Activated gamma-delta T cell treated with Interleukin-2 at 50 U/mL for 16 hours (primary cell): ENCODE results near the gene SIGLEC8.
"Not testable (repeated sequence)": the region's sequence is repeated elsewhere in the genome, so short reads cannot be mapped to it uniquely, and the experiment has no call there.

Source experiments
- DNase-seq: peaks from one replicate; pipeline ENCODE4 v3.0.0-alpha.2; 2020

Gene SIGLEC8

DNA sequence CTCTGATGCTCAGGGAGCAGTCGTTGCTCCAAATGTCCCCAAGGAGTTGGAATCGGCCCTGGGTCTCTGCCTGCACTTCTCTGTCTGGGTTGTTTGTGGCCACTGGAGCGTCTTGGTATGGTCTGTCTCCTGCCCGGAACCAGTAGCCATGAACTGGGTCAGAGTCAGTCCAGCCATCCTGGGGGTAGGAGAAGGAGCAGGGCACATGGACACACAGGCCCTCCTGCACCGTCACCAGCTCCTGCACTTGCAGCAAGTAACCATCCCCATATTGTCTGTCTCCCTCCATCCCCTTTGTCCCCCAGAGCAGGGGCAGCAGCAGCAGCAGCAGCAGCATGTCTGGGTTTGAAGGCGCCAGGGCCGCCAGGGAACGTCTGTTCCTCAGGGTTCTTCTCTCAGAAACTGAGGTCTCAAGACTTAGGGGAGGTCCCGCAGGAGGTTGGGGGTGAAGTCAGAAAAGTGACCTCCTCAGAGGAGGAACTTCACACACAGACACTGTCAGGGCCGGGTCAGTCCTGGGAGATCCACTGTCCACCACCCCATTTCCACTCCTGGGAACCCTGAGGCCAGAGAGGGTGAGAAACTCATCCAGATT is at the start of gene SIGLEC8:
SIGLEC8 (minus strand) TSS at position 404 of the 595 bp plus-strand sequence; CDS start at position 337, 67 bp downstream.
- DNase-seq: no peak

GRCh38 chr19:51507640-51508058 is 49.4 kb upstream of the SIGLEC8 start:
- DNase-seq: no peak

- no peak for DNase-seq
Measured at GRCh38 chr19:51507192-51507591, 48.9 kb upstream of the SIGLEC8 start.

- DNase-seq: no peak
Measured at GRCh38 chr19:51505904-51506303, 47.6 kb upstream of the SIGLEC8 start.

DNA sequence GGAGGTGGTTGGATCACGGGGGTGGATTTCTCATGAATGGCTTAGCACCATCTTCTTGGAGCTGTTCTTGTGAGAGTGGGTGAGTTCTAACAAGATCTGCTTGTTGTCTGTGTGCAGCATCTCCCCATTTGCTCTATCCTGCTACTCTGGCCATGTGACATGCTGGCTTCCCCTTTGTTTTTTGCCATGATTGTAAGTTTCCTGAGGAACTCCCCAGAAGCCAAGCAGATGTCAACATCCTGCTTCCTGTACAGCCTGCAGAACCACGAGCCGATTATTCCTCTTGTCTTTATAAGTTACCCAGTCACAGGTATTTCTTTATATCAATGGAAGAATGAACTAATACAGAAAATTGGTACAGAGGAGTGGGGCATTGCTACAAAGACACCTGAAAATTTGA is 45.6 kb upstream of the SIGLEC8 start:
- no peak for DNase-seq

DNA sequence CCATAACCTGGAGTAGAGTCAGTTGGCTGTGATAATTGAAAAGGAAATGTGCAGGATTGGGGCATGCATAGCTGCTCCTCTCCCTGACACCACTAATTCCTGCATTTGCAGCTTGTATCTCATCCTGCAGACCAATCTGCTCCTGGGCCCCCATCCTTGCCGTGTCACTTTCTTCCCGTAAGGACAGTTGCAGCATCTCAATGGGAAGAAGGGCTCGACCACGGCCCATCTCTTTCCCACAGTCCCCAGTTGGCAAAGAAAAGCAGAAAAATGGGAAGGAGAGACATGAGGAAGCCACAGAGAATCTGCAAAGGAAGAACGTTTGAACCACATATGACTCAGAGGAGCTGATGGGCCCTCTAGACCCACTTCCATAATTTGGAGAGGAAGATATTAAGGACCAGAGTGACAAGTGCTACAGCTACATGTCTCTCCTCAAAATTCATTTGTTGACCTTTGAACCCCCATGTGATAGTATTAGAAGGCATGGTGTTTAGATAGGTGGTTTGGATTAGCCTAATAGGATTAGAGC is 45.1 kb upstream of the SIGLEC8 start:
- no peak for DNase-seq

DNA sequence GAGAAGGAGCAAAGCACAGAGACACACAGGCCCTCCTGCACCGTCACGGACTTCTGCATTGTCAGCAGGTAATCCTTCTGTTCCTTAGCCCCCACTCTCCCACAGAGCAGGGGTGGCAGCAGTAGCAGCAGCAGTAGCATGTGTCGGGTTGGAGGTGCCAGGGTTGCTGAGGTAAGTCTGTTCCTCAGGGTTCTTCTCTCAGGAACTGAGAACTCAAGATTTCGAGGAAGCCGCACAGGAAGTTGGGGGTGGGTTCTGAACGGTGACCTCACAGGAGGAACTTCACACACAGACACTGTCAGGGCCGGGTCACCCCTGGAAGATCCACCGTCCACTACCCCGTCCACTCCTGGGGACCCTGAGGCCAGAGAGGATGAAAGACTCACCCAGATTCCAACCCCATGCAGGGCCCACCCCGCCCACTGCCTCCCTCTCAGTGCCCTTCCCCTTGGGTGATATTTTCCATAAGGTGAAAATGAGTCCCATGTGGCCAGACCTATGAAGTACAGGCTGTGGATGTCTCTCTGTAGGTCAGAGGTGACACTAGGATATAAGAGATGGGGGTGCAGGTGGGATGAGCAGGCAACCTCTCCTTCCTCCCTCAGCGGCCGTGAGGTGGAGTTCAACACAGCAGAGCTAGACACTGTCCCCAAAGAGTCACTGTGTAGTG is 43.5 kb upstream of the SIGLEC8 start, which contains the start of gene SIGLEC12:
SIGLEC12 (minus strand) TSS at position 207 of the 670 bp plus-strand sequence; CDS start at position 140, 67 bp downstream.
- DNase-seq: no peak

- DNase-seq: not testable (repeated sequence)
Measured at GRCh38 chr19:51500931-51501330, 42.7 kb upstream of the SIGLEC8 start.

DNA sequence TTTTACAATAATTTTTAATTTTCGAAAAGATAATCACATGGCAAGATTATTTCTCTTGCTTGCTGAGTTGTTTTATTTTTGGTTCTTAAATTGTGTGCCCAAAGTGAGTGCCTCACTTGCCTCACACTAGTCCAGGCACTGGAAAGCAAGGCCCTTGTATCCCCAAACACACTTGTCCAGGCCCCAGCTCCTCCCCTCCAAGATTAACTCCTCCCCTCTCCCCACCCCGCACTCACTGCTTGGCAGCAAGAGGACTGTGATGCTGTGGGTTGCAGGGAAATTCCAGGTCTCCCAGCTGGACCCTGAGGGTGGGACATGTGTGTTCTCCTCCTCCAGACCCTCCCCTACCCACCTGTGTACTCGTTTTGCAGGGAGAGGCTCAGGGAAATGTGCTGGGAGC is 39.4 kb upstream of the SIGLEC8 start:
- DNase-seq: no peak

DNA sequence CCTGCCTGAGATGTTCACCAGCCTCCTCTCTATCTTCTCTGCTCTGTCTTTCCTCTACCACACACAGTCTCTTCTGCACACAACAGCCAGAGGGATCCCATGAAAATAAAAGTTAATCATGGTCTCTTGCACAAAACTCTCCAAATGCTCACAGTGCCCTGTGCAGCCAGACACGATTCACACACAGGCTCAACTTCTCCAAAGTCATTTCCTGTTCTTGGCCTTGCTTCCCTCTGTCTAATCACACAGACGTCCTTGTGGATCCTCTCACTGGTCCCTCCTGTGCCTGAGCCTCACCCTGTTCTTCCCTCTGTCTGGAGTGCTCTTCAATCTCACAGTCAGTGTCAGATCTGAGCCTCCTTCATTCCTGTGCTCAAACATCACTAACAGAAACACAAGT is 35.5 kb upstream of the SIGLEC8 start:
- no peak for DNase-seq

DNA sequence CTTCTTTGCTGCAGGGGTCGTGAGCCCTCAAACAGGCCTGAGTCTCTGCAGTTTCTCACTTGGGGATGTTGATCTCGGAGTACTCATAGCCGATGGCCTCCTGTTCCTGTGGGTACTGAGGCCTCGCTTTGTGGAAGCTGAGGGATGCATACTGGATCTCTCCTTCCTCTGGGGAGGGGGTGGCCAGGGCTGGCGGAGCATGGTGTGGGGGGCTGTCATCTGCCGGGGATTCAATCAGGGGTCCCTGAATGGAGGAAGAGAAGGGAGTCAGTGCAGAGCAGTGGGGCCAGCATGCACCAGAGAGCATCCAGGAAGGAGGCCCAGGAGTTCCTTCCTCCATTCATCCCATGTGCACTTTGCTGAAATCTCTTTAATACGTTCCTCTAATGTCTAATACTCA is 33.3 kb upstream of the SIGLEC8 start:
- DNase-seq: no peak

DNA sequence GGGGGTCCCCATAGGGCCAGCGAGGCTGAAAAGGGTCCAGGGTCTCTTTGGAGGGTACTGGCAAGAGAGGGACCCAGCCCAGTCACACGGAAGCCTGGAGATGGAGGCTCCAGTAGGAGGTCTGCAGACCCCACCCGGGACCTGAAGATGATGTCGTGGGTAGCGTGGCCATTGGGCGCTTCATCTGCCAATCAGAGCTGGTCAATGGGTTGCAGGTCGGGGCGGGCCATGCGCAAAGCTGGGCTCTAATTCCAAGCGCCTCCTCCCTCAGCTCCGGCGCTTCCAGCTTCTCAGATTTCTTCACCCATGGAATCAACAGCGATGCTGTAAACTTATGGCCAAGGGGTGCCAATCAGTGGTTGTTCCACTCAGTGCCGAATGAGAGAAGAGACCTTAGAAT is 32.4 kb upstream of the SIGLEC8 start:
- DNase-seq: no peak

- DNase-seq: no peak
Measured at GRCh38 chr19:51489113-51489512, 30.9 kb upstream of the SIGLEC8 start.

DNA sequence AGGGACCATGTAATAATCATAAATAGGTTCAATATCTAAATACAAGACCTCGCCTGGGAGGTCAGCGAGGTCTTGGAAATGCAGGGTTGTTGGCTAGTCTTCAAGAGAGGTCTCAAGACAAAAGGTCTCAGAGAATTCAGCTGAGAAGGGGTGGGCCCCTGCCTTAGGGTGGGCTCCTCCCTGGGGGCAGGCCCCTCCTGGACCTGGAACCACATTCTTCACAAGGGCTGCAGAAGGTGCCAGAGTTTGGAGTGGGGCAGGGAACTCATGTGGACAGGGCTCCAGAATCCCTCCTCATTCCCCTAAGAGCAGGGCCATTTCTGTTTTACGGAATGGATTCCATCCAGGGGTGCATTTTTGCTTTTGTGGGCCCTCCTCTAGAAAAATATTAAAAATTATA is 30.2 kb upstream of the SIGLEC8 start:
- no peak for DNase-seq

DNA sequence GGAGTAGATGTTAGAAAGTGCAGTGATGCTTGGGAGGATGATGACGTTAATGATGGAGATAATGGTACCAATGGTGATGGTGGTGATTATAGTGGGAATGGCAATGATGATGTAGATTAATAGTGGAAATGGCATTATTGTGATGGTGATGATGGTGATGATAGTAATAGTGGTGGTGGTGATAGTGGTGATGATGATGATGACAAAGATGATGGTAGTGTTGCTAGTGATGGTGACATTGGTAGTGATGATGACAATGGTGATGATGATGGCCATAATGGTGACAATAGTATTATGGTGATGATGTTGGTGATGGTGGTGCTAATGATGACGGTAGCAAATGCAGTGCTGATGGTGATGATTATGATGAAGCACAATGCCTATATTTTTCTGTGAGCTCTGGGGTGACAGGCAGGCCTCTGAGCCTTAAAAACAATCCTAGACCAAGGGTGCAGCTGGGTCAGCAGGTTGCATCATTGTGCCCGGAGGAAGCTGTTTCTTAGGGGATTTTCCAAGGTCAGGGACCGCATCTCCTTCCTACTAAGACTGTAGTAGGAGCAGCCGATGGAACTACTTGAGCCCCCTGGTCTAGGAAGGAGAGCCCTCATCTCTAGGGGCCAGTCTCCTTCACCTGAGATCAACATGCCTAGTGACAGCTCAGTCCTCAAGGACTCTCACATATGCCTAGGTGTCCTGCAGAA is 27.9 kb upstream of the SIGLEC8 start:
- no peak for DNase-seq

DNA sequence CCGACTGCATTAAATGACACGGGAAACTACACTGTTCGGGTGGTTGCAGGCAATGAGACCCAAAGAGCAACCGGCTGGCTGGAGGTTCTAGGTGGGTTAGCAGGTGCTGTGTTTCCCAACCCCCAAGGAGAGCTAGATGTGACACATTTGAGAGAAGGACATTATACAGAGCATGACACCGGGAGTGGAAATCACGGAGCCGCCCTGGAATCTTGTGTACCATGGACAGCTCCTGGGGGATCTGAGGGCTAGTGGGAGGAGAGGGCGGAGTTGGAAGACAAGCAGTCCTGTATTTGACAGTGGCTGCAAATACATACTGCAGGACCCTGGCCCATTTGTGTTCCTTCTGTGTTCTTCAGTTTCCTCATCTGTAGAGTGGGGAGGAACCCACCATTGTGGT is 22.3 kb upstream of the SIGLEC8 start:
- no peak for DNase-seq

DNA sequence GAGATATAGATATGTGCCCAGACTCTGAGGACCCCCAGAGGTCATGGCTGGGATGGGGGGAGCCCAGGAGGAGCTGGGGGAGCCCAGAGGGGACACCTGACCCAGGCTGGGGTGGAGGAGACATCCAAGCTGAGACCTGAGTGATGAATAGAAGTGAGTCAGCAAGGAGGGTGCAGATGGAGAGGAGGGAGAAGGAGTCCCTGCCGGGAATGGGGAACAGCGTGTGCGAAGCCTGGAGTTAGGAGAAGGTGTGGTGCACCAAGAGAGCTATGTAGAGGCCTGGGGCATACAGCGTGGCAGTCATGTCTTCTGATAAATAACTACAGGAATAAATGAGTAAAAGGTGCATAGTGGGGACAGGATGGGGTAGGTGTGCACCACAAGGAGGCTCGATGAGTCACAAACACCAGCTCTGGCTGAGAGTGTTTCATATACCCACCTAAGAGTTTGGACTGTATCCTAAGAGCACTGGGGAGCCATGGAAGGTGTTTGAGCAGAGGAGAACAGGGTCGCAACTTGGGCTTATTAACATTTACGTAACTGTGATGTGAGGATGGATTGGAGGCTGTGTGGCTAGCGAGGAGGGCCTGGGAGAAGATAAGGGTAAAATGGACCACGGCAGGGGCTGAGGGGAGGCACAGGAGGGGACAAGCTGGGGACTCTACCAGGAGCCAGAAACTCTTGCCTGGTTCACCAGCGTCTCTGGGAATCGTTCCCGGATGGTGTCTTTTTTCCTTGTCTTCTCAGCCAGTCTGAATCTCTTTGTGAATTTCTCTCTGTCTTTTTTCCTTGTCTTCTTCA is 21.5 kb upstream of the SIGLEC8 start:
- DNase-seq: no peak

- DNase-seq: no peak
Measured at GRCh38 chr19:51478381-51479234, 20.4 kb upstream of the SIGLEC8 start, which contains the start of gene CEACAM18. Gene CEACAM18 (plus strand): TSS chr19:51478539.

DNA sequence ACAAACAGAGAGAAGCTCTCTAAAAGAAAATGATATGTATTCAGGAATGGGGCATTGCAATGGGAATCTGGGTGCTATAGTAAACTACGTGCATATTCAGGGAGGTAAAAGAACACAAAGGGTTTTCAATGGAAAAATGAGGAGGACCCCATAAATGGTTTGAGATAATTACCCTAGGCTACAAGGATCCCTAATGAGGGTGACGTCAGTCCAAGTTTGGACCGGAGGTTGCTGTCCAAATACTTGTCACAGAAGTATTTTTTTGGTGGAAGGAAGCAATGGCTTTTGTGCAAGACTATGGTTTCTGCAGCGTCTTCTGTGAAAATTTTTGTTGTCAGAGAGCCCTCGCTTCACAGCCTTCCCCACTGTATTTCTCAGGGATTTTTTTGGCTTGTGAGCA is 19.1 kb upstream of the SIGLEC8 start:
- no peak for DNase-seq

GRCh38 chr19:51476164-51476563 is 17.9 kb upstream of the SIGLEC8 start:
- DNase-seq: no peak

- peak; percentile 88 for DNase-seq
Measured at GRCh38 chr19:51473009-51473707, 14.9 kb upstream of the SIGLEC8 start.
